Left lung (tissue), 10 donors: ENCODE results near the gene ACTR2. TPM values are rescaled to one million over a fixed set of nuclear protein-coding genes. Genes with fewer than 3 reads are reported as not detected.

Experiments
- ATAC-seq: fragments of 200-7000 bp; cut with Tn5 transposase; one replicate; pipeline ENCODE4 v1.9.1; 2020; ENCODE audit warnings: moderate library complexity
- DNase-seq, 4 donors: peaks; one replicate each; pipeline ENCODE4 v3.0.0-alpha.2; 2013 to 2020
- H3K27ac ChIP-seq, 2 donors: fragments of 200-600 bp; sonication (generic) in 1 of 2; one replicate each; pipeline versions ENCODE4 v1.5.0 to v1.8.0; 2020 to 2021
- H3K27me3 ChIP-seq, 2 donors: fragments of 200-600 bp; sonication (generic) in 1 of 2; one replicate each; pipeline versions ENCODE4 v1.5.0 to v1.8.0; 2020 to 2021
- H3K36me3 ChIP-seq, 2 donors: fragments of 200-600 bp; sonication (generic) in 1 of 2; one replicate each; pipeline versions ENCODE4 v1.5.0 to v1.8.0; 2020 to 2021
- H3K4me1 ChIP-seq, 2 donors: fragments of 200-600 bp; one replicate each; pipeline ENCODE4 v1.8.0; 2021
- H3K4me3 ChIP-seq, 2 donors: fragments of 200-600 bp; sonication (generic) in 1 of 2; one replicate each; pipeline versions ENCODE4 v1.5.0 to v1.8.0; 2020 to 2021; ENCODE audit warnings: mild to moderate bottlenecking in 1 of 2
- H3K9me3 ChIP-seq, 2 donors: fragments of 200-600 bp; sonication (generic) in 1 of 2; one replicate each; pipeline versions ENCODE4 v1.5.0 to v1.8.0; 2020 to 2021
- CTCF ChIP-seq, 2 donors: fragments of 200-600 bp; sonication (generic) in 1 of 2; IDR thresholded peaks; one replicate each; pipeline versions ENCODE4 v1.5.0 to v1.8.0; 2021; ENCODE audit warnings: antibody characterized with exemption in 2 of 2
- intact Hi-C, 2 donors: fragments of 100-400 bp; cut with DNase I; formaldehyde crosslinking; loops; one replicate each; pipeline versions ENCODE4 v1.11.2 to v1.14.2; 2022
- polyA plus RNA-seq, 6 donors: library from polyadenylated mRNA; unstranded; fragments of 120-200 nt; gene quantifications; one replicate each; pipeline ENCODE4 v1.2.1, GENCODE V29; 2013; ENCODE audit not compliant: insufficient read length in 6 of 6
- total RNA-seq, 2 donors: library from RNA; stranded (reverse); fragmentation: NEBNext Ultra II Directional; extraction: Animal tissue kit (Norgen Biotek cat#: 25700); gene quantifications; one replicate each; pipeline ENCODE4 v1.2.1, GENCODE V29; 2021
- donor health status: DM: no; HTN: yes; CAD: no.
- donor health status: DM: no; HTN: no; CAD: no.

The ACTR2 gene
- total and polyA plus RNA-seq, 8 donors = 157 to 314 (median 194) TPM

- H3K36me3 ChIP-seq = no peaks in the 10 kb centered on the region
- no peak overlapping the region for H3K27ac ChIP-seq
- H3K4me1 ChIP-seq = peaks cover 0 to 8% of the 10 kb centered on the region in 2 donors
- no peak overlapping the region for H3K4me3 ChIP-seq
- no peak for ATAC-seq
- H3K27me3 ChIP-seq = no peaks in the 10 kb centered on the region
- H3K9me3 ChIP-seq = no peaks in the 10 kb centered on the region
- intact Hi-C loops = no loop called here
- no peak for TF ChIP-seq CTCF (IDR thresholded peaks at IDR 0.05)
- DNase-seq = no peak
Observed at GRCh38 chr2:65294701-65295100, 67.1 kb downstream of the ACTR2 start.

DNA sequence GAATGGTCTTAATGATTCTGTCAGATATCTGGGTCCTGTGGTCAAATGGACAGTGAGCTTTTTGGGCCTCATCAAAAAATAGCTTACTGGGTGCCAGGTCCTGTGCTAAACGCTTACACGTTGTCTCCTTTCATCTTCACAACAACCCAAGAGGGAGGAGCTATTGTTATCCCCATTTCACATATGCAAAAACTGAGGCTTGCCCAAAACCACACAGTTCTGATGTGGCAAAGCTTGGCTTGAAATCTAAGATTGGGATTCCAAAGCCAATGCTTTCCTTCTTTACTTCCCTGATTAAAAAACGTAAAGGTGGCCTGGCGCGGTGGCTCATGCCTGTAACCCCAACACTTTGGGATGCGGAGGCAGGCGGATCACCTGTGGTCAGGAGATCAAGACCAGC lies 69.3 kb downstream of the ACTR2 start:
- ATAC-seq (no peak), DNase-seq (no peak)
- H3K27me3 ChIP-seq = no peaks in the 10 kb centered on the region
- intact Hi-C loops = no loop called here
- no peak for TF ChIP-seq CTCF (IDR thresholded peaks at IDR 0.05)
- no peaks in the 10 kb centered on the region for H3K36me3 ChIP-seq
- no peaks in the 10 kb centered on the region for H3K9me3 ChIP-seq
- no peak overlapping the region for H3K27ac ChIP-seq
- no peak overlapping the region for H3K4me3 ChIP-seq
- peaks cover 17 to 29% of the 10 kb centered on the region in 2 donors for H3K4me1 ChIP-seq

GRCh38 chr2:65297544-65297943 lies 69.9 kb downstream of the ACTR2 start:
- no peak for ATAC-seq
- Histone ChIP-seq H3K27me3 (no peaks in the 10 kb centered on the region), H3K4me1 (peaks cover 17 to 29% of the 10 kb centered on the region in 2 donors), H3K4me3 (no peak overlapping the region), H3K9me3 (no peaks in the 10 kb centered on the region), H3K27ac (no peak overlapping the region), H3K36me3 (no peaks in the 10 kb centered on the region)
- TF ChIP-seq CTCF (IDR thresholded peaks at IDR 0.05) = no peak
- intact Hi-C loops = no loop called here
- no peak for DNase-seq

DNA sequence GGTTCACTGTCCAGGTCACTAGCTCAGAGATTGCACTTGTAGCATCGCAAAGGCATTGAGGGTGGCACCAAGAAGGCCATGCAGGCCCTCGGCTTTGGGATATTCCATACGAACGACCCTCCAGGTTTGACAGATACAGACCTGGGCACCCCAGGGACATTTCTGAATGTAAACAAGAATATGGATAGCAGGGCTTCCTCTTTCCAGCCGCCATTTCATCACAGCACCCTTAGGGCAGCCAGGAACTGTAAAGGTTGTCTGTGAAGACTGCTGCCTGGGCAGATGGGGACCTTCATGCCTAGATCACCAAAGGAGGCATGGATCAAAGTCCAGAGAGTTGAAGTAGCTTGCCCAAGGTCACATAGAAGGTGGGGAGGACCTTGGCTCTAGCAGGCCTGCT lies 70.5 kb downstream of the ACTR2 start:
- no peak overlapping the region for H3K4me3 ChIP-seq
- H3K27ac ChIP-seq = no peak overlapping the region
- TF ChIP-seq CTCF (IDR thresholded peaks at IDR 0.05) = no peak
- intact Hi-C loops = no loop called here
- H3K36me3 ChIP-seq = no peaks in the 10 kb centered on the region
- ATAC-seq = no peak
- no peaks in the 10 kb centered on the region for H3K9me3 ChIP-seq
- H3K27me3 ChIP-seq = no peaks in the 10 kb centered on the region
- DNase-seq = no peak
- H3K4me1 ChIP-seq = peaks cover 17 to 29% of the 10 kb centered on the region in 2 donors

DNA sequence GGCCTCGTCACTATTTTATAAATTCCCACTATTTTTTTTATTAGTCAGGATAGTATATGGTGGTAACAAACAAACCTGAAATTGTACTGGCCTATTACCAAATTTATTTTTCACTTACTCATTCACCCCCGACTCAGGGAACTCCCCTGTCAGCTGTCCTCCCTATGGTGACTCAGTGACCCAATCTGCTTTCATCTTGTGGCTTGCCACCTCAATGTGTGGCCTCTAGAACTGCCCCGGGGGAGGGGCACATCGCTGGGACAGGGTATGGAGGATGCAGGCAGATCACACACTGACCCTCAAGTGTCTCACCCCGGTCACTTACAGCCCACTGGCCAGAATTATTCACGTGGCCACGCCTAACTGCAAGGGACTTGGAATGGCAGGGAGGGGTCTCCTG lies 71.6 kb downstream of the ACTR2 start:
- H3K9me3 ChIP-seq = no peaks in the 10 kb centered on the region
- no peaks in the 10 kb centered on the region for H3K27me3 ChIP-seq
- no peak overlapping the region for H3K27ac ChIP-seq
- no peaks in the 10 kb centered on the region for H3K36me3 ChIP-seq
- no peak for DNase-seq
- peaks cover 17 to 29% of the 10 kb centered on the region in 2 donors for H3K4me1 ChIP-seq
- intact Hi-C loops = no loop called here
- no peak overlapping the region for H3K4me3 ChIP-seq
- TF ChIP-seq CTCF (IDR thresholded peaks at IDR 0.05) = no peak
- no peak for ATAC-seq
